22Rv1 (cell line): ENCODE measurements around the gene ITGA8.
"Not testable (repeated sequence)": the region's sequence is repeated elsewhere in the genome, so short reads cannot be mapped to it uniquely, and the experiment has no call there.

Source experiments
- H3K27ac ChIP-seq: fragments of 450-650 bp; 2 replicates; pipeline ENCODE4 v1.5.1; 2017
- CTCF ChIP-seq: fragments of 450-650 bp; IDR thresholded peaks from 2 replicates; pipeline ENCODE4 v1.5.1; 2017; ENCODE audit warnings: mild to moderate bottlenecking
- ZFX ChIP-seq: fragments of 450-650 bp; IDR thresholded peaks from 2 replicates; pipeline ENCODE4 v1.6.1; 2017; ENCODE audit warnings: antibody characterized with exemption, borderline replicate concordance

The ITGA8 gene

GRCh38 chr10:15543994-15544393 is 175.7 kb downstream of the ITGA8 start:
- TF ChIP-seq ZFX (no peak), CTCF (no peak)
- no peak overlapping the region for H3K27ac ChIP-seq

- no peak for TF ChIP-seq ZFX
- TF ChIP-seq CTCF: no peak
- H3K27ac ChIP-seq: no peak overlapping the region
Measured at GRCh38 chr10:15542817-15543216, 176.9 kb downstream of the ITGA8 start.

GRCh38 chr10:15541376-15541775 is 178.3 kb downstream of the ITGA8 start:
- no peak for TF ChIP-seq ZFX
- no peak for TF ChIP-seq CTCF
- no peak overlapping the region for H3K27ac ChIP-seq

- no peak overlapping the region for H3K27ac ChIP-seq
- TF ChIP-seq ZFX: no peak
- no peak for TF ChIP-seq CTCF
Measured at GRCh38 chr10:15540727-15541126, 179.0 kb downstream of the ITGA8 start.

- no peak for TF ChIP-seq ZFX
- no peak for TF ChIP-seq CTCF
- no peak overlapping the region for H3K27ac ChIP-seq
Measured at GRCh38 chr10:15539262-15539661, 180.5 kb downstream of the ITGA8 start.

GRCh38 chr10:15534928-15535538 is 184.7 kb downstream of the ITGA8 start:
- not testable (repeated sequence) for H3K27ac ChIP-seq

- no peak for TF ChIP-seq CTCF
- no peak for TF ChIP-seq ZFX
- no peak overlapping the region for H3K27ac ChIP-seq
Measured at GRCh38 chr10:15531927-15532722, 187.6 kb downstream of the ITGA8 start.
